ENCODE results near the gene MATK. TPM values are rescaled to one million over a fixed set of nuclear protein-coding genes. Genes with fewer than 3 reads are reported as not detected.

The MATK gene
- total and polyA plus RNA-seq, 2 donors (not counting 1 experiment from before 2014, with no cell fraction given): 1.3 to 8.2 TPM

- Mint-ChIP-seq H3K4me3 (no peak overlapping the region), H3K9me3 (ENCODE audit: insufficient read depth) (no peaks in the 10 kb centered on the region), H3K27me3 (no peaks in the 10 kb centered on the region), H3K27ac (no peak overlapping the region), H3K4me1 (peaks cover 52% of the 10 kb centered on the region)
- CTCF ChIA-PET: no interaction called here
- POLR2A ChIA-PET: no interaction called here
- Histone ChIP-seq H3K4me2 (replicated peaks; ENCODE audit: low read depth, low read length, poor library complexity, severe bottlenecking) (no peak overlapping the region), H2AFZ (ENCODE audit: insufficient read depth, low read depth, low read length, poor library complexity, severe bottlenecking) (no peak overlapping the region), H3K36me3 (replicated peaks in 1 of 2; ENCODE audit: control extremely low read depth in 1 of 2, control insufficient read depth in 1 of 2, extremely low read depth in 1 of 2, insufficient read depth in 2 of 2, low read length in 1 of 2) (no peaks in the 10 kb centered on the region), H3K9ac (ENCODE audit: low read length) (no peak overlapping the region), H3K79me2 (ENCODE audit: control insufficient read depth, insufficient read depth, low read length) (no peaks in the 10 kb centered on the region), H4K20me1 (ENCODE audit: control insufficient read depth, insufficient read depth, low read length, poor library complexity, severe bottlenecking) (no peaks in the 10 kb centered on the region), H3K4me3 (ENCODE audit: control extremely low read depth in 1 of 5, extremely low read depth in 1 of 5, insufficient read depth in 1 of 5, low read depth in 2 of 5, low read length in 4 of 5) (no peak overlapping the region), H3K27ac (ENCODE audit: low read length in 2 of 2) (no peak overlapping the region), H3K4me1 (ENCODE audit: control insufficient read depth in 2 of 2, insufficient read depth in 2 of 2, low read length in 2 of 2) (peaks cover 46 to 59% of the 10 kb centered on the region in 2 donors), H3K27me3 (replicated peaks in 1 of 4; ENCODE audit: control extremely low read depth in 1 of 4, control insufficient read depth in 3 of 4, insufficient read depth in 4 of 4, low read length in 3 of 4) (no peaks in the 10 kb centered on the region), H3K9me3 (ENCODE audit: control extremely low read depth in 1 of 3, control insufficient read depth in 2 of 3, insufficient read depth in 1 of 3, low read length in 2 of 3) (peaks cover 0 to 25% (median 0%) of the 10 kb centered on the region in 3 donors)
- DNase-seq (no peak), ATAC-seq (ENCODE audit: low read depth) (no peak)
- TF ChIP-seq, protein P1, sequence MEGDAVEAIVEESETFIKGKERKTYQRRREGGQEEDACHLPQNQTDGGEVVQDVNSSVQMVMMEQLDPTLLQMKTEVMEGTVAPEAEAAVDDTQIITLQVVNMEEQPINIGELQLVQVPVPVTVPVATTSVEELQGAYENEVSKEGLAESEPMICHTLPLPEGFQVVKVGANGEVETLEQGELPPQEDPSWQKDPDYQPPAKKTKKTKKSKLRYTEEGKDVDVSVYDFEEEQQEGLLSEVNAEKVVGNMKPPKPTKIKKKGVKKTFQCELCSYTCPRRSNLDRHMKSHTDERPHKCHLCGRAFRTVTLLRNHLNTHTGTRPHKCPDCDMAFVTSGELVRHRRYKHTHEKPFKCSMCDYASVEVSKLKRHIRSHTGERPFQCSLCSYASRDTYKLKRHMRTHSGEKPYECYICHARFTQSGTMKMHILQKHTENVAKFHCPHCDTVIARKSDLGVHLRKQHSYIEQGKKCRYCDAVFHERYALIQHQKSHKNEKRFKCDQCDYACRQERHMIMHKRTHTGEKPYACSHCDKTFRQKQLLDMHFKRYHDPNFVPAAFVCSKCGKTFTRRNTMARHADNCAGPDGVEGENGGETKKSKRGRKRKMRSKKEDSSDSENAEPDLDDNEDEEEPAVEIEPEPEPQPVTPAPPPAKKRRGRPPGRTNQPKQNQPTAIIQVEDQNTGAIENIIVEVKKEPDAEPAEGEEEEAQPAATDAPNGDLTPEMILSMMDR (IDR thresholded peaks at IDR 0.05): no peak
- TF ChIP-seq EZH2 (IDR thresholded peaks at IDR 0.05; ENCODE audit: borderline replicate concordance, insufficient read depth, low read depth, low read length, poor library complexity, severe bottlenecking): no peak
- intact Hi-C loops (cut with micrococcal nuclease): no loop called here
- WGBS (ENCODE audit: insufficient coverage): 100% methylated on average over 3 of the region's 4 CpGs
These were observed 28.5 kb upstream of the MATK start for GRCh38 chr19:3814648-3815047.

DNA sequence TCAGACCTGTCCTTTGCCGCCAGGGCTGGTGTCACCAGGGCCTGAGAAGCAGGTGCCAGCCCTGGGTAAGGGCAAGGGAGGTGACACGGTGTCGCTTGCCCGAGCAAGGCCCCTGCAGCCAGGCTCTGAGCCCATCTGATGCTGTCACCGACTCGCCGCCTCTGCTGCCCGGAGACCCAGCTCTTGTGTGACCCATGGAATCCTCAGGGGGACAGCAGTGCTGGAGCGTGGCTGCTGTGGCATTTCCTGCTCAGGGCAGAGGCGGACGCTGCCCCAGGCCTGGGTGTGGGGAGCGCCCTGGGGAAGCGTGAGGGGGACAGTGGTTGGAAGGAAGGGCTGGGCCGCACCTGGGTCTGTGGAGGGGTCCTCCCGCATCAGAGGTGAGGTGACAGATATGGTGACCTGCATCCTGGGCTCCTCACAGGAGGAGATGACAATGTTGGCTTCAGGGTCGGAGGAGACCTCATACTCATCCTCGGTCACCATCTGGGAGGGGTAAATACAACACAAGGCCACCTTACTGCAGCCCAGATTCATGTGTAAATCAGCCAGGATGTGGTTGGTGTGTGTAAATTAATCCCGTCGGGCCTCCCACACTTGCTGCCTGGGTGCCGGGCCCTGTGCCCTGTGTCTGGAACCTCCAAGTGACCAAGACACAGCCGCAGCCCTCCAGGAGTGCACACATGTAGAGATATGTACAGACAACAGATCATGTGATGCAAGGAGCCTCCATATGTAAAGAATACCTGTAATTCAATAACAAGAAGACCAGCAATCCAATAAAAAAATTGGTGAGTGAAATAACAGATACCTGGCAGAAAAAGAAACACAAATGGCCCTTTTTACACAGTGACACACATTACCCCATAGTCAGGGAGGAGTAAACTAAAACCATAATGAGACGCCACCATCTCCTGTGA, 27.6 kb upstream of the MATK start:
- ChIA-PET POLR2A (no interaction called here), CTCF (interaction anchor here (2.5 kb wide), 1 partner anchor 8 kb away, joined by 14 read pairs; no protein-coding TSS in a partner anchor)
- peaks cover 48 to 62% of the 10 kb centered on the region in 2 donors for H3K4me1 ChIP-seq (ENCODE audit: control insufficient read depth in 2 of 2, insufficient read depth in 2 of 2, low read length in 2 of 2)
- Mint-ChIP-seq H3K4me1 (peaks cover 58% of the 10 kb centered on the region), H3K4me3 (no peak overlapping the region), H3K9me3 (ENCODE audit: insufficient read depth) (no peaks in the 10 kb centered on the region), H3K27ac (peak overlapping the region; percentile 80), H3K27me3 (no peaks in the 10 kb centered on the region)
- H3K27ac ChIP-seq (ENCODE audit: low read length in 2 of 2): peak overlapping the region; percentile 83 to 86
- H3K36me3 ChIP-seq (replicated peaks in 1 of 2; ENCODE audit: control extremely low read depth in 1 of 2, control insufficient read depth in 1 of 2, extremely low read depth in 1 of 2, insufficient read depth in 2 of 2, low read length in 1 of 2): no peaks in the 10 kb centered on the region
- DNase-seq (no peak), ATAC-seq (ENCODE audit: low read depth) (no peak)
- 72% methylated on average over 16 of the region's 22 CpGs for WGBS (ENCODE audit: insufficient coverage)
- no peak overlapping the region for H3K9ac ChIP-seq (ENCODE audit: low read length)
- TF ChIP-seq, protein P1 (IDR thresholded peaks at IDR 0.05): no peak
- no peak for TF ChIP-seq EZH2 (IDR thresholded peaks at IDR 0.05; ENCODE audit: borderline replicate concordance, insufficient read depth, low read depth, low read length, poor library complexity, severe bottlenecking)
- H3K9me3 ChIP-seq (ENCODE audit: control extremely low read depth in 1 of 3, control insufficient read depth in 2 of 3, insufficient read depth in 1 of 3, low read length in 2 of 3): peaks cover 0 to 31% (median 0%) of the 10 kb centered on the region in 3 donors
- peak overlapping the region; percentile 21 for H2AFZ ChIP-seq (ENCODE audit: insufficient read depth, low read depth, low read length, poor library complexity, severe bottlenecking)
- no peaks in the 10 kb centered on the region for H3K27me3 ChIP-seq (replicated peaks in 1 of 4; ENCODE audit: control extremely low read depth in 1 of 4, control insufficient read depth in 3 of 4, insufficient read depth in 4 of 4, low read length in 3 of 4)
- no peaks in the 10 kb centered on the region for H4K20me1 ChIP-seq (ENCODE audit: control insufficient read depth, insufficient read depth, low read length, poor library complexity, severe bottlenecking)
- intact Hi-C loops (cut with micrococcal nuclease): loop anchor here (2.0 kb wide), 1 partner anchor 51 kb away; the partner anchor contains the start of gene MRPL54
- H3K4me2 ChIP-seq (replicated peaks; ENCODE audit: low read depth, low read length, poor library complexity, severe bottlenecking): peak overlapping the region; percentile 60
- no peak overlapping the region for H3K4me3 ChIP-seq (ENCODE audit: control extremely low read depth in 1 of 5, extremely low read depth in 1 of 5, insufficient read depth in 1 of 5, low read depth in 2 of 5, low read length in 4 of 5)
- H3K79me2 ChIP-seq (ENCODE audit: control insufficient read depth, insufficient read depth, low read length): no peaks in the 10 kb centered on the region

Data from B cell (primary cell).